H7 (cell line): ENCODE data around the gene VSTM4. TPM values are rescaled to one million over a fixed set of nuclear protein-coding genes. Genes with fewer than 3 reads are reported as not detected.

Experiments
- DNase-seq: peaks from one replicate; pipeline ENCODE4 v3.0.0; 2012
- H3K27me3 ChIP-seq: 2 replicates; pipeline ENCODE4 v1.6.0; 2011; ENCODE audit warnings: mild to moderate bottlenecking, low read length; ENCODE audit not compliant: control insufficient read depth, insufficient read depth
- H3K36me3 ChIP-seq: replicated peaks from 2 replicates; pipeline ENCODE4 v1.5.1; 2011; ENCODE audit warnings: low read length; ENCODE audit not compliant: control insufficient read depth, insufficient read depth
- H3K4me3 ChIP-seq: 2 replicates; pipeline ENCODE4 v1.5.1; 2011; ENCODE audit warnings: low read depth, mild to moderate bottlenecking, control low read depth, low read length, moderate library complexity; ENCODE audit not compliant: insufficient read depth
- total RNA-seq: library from RNA; depleted of rRNA; stranded (reverse); fragments of >200 nt; shearing (Covaris generic); gene quantifications from 2 replicates; pipeline ENCODE4 v1.2.3, GENCODE V29; 2014

Gene VSTM4
- total RNA-seq, 1 experiment from 2014 or later: 0.31 TPM

DNA sequence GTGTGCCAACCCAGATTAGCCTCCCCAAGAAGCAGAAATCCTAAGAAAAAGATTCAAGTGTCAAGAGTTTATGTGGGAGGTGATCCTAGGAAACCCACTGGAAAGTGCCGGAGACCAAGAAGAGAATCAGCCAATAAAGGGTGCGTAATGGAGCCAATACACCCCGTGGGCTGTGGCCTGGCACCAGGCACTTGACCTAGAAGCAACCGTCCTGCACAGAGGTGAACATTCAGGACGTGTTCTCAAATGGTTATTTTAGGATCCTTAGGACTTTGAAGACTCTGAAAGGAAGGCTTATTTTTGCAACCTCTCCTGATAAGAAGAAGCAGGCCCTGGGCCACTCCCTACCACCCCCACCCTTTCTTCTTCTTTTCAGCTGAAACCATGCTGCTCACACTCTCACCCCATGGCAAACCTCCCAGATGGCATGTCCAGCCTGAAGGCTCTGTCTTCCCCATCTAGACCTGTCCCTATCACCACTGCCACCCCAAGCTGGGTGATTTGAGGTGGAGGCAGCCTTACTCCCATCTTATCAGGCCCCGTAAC is 46.6 kb downstream of the VSTM4 start:
- H3K27me3 ChIP-seq: no peaks in the 10 kb centered on the region
- H3K4me3 ChIP-seq: no peak overlapping the region
- no peak for DNase-seq
- no peaks in the 10 kb centered on the region for H3K36me3 ChIP-seq

DNA sequence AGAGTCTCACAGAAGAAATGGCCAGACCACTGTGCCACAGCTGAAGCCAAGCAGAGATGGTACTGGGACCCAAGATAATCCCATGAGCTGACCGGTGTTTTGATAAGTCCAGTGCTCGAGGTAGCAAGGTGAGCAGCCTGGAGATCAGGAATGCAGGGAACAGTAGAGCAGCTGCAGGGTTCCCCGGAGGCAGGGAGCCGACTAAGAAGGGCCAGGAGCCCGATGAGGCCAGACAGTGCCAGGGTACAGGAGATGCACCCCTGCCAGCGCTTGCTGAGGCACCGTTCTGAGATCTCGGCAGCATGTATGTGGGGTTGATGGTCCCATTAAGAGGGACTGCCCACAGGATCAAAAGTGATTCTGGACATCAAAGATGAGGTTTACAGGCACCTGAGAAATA is 47.1 kb downstream of the VSTM4 start:
- Histone ChIP-seq H3K36me3 (no peaks in the 10 kb centered on the region), H3K27me3 (no peaks in the 10 kb centered on the region), H3K4me3 (no peak overlapping the region)
- no peak for DNase-seq

DNA sequence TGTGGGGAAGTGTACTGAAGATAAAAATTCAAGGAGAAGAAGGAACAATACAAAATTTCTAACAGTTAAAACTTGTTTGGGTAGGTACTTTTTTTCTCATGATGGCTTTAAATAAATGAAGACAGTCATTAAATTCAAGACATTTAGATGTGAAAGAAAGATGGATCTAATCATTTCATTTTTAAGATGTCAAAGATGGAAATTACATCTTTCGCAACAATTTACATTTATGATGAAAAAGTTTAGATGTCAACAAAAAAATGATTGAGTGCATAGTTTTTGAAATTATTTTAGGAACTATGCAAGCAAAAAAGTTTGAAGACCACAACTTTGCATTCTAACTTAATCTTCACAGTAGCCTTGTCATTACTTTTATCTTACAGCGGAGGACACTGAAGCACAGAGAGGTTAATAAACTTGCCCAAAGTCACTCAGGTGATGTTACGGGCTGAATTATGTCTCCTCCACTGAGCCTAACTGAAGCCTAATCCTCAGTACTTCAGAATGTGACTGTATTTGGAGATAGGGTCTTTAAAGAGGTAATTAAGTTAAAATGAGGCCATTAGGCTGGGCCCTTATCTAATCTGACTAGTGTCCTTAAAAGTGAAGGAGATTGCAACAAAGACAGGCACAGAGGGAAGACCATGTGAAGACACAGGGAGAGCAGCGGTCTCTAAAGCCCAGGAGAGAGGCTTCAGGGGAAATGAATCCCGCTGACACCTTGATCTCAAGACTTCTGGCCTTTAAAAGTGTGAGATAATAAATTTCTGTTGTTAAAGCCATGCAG is 48.2 kb downstream of the VSTM4 start:
- Histone ChIP-seq H3K36me3 (no peaks in the 10 kb centered on the region), H3K4me3 (no peak overlapping the region), H3K27me3 (no peaks in the 10 kb centered on the region)
- DNase-seq: no peak

DNA sequence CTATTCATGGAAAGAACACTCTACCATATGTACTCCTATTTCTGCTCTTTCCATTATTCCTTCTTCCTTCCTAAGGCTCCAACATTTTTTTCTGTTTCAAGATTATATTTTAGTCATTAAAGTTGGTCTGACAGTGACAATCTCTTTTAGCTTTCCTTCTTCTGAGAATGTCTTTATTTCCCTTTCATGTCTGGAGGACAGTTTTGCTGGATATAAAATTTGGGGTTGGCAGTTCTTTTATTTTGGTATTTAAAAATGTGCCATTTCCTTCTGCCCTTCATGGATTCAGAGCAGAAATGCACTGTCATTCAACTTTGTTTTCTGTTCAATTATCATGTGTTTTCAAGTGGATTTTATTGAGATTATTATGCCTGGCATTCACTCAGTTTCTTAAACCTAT is 53.1 kb downstream of the VSTM4 start:
- no peaks in the 10 kb centered on the region for H3K36me3 ChIP-seq
- no peak overlapping the region for H3K4me3 ChIP-seq
- H3K27me3 ChIP-seq: no peaks in the 10 kb centered on the region
- no peak for DNase-seq

DNA sequence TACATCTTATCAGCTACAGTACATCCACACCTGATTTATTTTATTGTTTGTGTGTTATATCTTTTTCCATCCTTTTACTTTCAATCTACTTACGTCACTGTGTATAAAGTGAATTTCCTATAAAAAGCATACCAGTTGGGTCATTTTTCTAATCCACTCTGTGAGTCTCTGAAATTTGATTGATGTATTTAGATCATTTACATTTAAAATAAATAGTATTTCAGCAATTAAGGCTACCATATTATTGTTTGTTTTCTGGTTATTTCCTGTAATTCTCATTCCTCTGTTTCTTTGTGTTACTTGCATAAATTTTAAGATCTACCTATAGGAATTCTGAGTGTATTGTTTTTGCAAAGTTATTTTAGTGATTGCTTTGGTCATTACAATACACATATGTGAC is 53.7 kb downstream of the VSTM4 start:
- no peak for DNase-seq
- Histone ChIP-seq H3K36me3 (no peaks in the 10 kb centered on the region), H3K27me3 (no peaks in the 10 kb centered on the region), H3K4me3 (no peak overlapping the region)

DNA sequence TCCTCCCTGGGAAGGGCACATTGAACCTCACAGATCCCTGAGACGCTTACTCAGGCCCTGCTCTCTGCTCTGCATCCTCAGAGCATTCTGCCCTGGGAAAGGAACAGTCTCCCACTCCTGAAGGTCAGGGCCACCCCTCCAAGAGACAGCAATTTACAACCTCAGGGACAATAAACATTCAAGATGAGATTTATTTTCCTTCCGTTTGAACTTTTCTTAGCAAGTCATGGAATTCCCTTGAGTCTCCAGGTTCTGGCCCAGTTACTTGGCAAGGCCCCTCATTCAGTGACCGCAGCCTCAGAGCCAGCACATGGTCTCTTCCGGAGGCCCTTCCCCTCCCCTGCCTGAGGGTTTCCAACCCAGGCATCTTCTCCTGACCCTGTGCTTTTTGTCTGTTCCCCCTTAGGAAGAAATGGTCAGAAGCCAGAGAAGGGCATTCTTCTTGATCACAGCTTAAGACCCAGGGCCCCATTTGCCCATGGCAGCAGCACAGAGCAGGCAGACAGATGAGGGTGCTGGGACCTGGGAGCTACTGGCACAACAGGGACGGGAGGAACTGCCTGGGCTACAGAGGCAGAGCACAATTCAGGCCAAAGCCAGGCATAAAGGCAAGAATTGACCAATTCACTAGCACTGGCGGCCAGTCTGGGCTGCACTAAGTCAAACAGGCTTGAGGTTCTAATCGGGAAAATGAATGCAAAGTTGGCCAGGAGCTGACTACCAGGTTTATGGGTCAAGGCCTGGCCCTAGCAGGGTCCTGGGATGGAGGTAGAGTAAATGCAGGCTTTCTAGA is 56.7 kb downstream of the VSTM4 start:
- DNase-seq: no peak
- H3K36me3 ChIP-seq: no peaks in the 10 kb centered on the region
- H3K27me3 ChIP-seq: no peaks in the 10 kb centered on the region
- no peak overlapping the region for H3K4me3 ChIP-seq

DNA sequence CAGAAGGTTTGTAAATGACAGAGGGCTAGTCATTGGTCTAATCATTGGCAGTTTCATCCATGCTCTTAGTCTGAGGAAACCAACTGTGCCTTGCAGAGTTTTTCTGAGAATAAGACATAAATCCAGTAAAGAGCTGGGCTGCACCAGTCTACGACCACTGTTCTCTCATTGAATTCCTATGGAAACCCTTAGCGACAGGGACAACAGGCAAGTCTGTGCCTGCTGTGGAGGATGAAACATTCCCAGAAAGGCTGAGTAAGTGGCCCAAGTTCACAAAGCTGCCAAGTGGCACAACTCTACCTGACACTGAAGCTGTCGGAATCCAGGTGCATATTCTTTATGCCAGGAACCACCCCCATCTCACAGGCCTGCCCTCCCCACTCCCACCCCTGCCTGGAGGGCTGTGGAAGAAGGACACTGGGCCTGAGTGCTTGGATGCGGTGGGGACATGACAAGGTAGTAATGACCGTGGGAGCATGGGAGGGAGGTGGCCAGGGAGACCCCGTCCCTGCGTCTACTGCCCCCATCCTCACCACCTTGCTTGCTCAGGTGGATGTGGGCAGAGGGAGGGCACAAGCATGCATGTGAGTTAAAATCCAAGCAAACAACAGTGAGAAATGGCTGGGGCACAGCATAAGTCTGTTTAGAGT is 58.0 kb downstream of the VSTM4 start:
- DNase-seq: no peak
- no peaks in the 10 kb centered on the region for H3K27me3 ChIP-seq
- H3K4me3 ChIP-seq: no peak overlapping the region
- no peaks in the 10 kb centered on the region for H3K36me3 ChIP-seq

DNA sequence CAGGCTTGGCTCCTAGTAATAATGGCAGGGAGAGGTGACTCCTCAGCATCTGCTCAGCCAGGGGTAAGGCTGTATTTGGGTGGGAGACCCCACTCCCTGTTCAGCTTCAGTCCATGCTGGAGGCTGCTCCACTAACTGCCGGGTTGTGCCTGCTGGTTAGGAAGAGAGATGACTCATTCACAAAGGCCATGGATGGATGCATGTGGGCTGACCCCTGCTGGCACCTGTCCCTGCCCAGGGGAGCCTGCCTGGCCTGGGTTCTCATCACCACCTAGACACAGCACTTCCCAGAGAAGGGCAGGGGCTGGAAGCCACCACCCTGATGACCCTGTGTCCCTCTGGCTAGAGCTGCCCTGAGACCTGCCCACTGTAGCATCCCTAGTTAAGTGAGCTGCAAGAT is 59.0 kb downstream of the VSTM4 start:
- Histone ChIP-seq H3K4me3 (no peak overlapping the region), H3K27me3 (no peaks in the 10 kb centered on the region), H3K36me3 (no peaks in the 10 kb centered on the region)
- no peak for DNase-seq

DNA sequence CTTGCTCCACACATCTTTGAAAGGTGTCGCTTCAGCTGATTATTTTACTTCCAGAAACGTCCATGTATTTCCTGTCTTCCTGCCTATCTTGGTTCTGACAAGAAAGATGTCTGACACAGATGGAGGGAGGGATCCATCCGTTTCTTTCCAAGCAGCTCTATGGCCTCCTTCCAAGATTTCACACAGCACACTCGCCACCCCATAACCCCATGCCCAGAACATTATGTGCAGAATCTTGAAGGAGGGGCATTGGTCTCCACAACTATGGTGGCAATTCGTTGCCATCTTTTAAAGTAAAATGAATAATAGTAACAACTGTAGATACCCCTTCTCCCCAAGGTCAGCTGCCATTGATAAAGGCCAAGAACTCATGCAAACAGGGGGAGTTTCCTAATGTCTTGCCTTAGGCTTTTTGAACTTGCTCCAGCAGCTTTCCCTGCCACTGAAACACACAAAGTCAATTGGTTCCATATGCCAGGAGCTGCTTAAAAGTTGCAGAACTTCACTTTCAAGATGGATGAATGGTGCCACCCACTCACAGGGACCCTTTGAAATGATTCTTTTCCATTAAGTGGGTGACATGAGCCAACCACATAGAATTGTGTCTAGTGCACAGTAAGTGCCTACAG is 60.0 kb downstream of the VSTM4 start:
- no peak overlapping the region for H3K4me3 ChIP-seq
- H3K36me3 ChIP-seq: no peaks in the 10 kb centered on the region
- DNase-seq: no peak
- no peaks in the 10 kb centered on the region for H3K27me3 ChIP-seq

DNA sequence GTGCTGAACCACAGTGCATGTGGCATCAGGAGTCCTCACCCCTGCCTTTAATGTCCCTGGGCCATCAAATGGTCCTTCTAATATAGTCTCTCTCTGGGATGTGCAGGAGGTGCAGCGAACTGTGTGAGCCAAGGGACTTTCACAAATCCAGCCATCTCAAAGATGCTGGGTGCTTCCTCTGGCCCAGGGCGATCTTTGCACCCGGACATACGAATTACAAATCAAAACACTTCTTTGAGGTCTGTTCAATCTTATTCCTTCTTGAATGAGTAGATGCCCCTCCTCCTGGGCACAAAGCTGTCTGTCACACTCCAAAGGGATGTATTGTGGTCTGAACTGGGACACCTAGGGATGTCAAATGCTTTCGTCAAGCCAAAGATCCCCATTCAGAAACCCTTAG is 60.6 kb downstream of the VSTM4 start:
- H3K27me3 ChIP-seq: no peaks in the 10 kb centered on the region
- no peaks in the 10 kb centered on the region for H3K36me3 ChIP-seq
- no peak overlapping the region for H3K4me3 ChIP-seq
- no peak for DNase-seq

DNA sequence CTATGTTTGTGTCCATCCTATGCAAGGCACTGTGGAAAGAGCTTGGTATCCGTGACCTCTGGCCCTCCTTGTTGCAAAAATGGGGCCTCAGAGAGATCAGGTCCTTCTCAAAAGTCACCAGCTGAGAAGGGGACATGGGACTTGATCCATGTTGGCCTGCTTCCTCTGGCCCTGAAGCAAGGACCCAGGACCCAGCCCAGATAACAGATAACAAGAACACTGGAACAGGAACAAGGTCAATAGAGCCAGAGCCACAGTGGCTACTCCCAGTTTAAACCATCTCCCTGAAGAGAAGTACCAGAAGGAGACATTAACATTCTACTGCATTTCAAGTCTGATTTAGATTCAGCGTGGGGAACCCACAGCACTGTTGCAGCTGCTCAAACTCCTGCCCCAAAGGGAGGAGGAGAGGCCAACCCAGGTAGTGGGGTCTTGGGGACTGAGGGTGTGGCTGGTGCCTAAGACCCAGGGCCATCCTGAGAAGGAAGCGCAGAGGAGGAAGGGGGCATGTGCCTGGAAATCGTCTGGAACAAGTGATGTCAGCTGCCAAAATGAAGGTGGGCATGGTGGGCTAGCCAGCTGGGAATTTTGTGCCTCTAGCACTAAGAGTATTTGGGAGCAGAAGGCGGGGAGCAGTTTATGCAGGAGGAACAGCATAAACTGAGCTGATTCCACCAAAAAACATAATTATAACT is 61.2 kb downstream of the VSTM4 start:
- H3K27me3 ChIP-seq: no peaks in the 10 kb centered on the region
- DNase-seq: no peak
- no peaks in the 10 kb centered on the region for H3K36me3 ChIP-seq
- no peak overlapping the region for H3K4me3 ChIP-seq

DNA sequence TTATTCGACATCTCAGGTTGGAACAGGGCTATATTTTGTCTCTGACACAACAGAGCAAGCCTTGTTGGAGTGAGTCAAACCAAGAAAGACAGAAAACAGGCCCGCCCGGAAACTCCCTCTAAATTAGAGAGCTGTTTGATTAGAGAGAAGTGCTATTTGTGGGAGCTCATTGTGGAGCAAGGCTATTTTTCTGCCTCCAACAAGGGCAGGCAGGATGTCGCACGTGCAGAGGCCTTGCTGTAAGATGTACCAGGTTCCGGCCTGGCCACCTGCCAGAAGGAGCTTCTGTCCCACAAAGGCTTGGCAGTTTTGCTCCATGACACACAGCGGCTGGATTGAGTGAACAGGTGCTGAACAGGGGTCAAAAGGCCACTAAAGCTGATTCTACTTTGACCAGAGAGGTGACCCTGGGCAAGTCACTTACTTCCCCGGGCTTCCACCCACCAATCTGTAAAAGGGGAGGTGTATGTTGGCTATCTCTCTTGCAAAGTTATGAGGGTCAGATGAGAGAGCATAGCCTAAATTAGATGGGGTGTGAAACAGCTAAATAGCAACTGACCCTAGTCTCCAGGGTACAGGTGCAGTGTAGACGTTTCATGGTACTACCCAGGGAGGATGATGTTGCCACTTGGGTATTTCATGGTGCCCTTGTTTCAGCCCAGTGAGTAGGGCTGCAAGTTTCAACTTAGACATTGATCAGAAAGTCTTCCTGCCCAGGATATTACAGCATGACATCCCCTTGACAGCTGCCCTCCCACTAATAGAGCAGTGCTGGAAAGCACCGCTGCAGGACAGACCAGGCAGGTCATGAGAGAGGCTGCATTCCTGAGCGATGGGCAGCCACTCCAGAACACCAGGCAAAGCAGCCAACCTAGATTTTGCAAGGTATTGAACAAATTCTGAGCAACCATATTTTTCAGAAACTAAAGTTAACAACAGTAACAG is 62.0 kb downstream of the VSTM4 start:
- no peak for DNase-seq
- H3K27me3 ChIP-seq: no peaks in the 10 kb centered on the region
- H3K36me3 ChIP-seq: no peaks in the 10 kb centered on the region

DNA sequence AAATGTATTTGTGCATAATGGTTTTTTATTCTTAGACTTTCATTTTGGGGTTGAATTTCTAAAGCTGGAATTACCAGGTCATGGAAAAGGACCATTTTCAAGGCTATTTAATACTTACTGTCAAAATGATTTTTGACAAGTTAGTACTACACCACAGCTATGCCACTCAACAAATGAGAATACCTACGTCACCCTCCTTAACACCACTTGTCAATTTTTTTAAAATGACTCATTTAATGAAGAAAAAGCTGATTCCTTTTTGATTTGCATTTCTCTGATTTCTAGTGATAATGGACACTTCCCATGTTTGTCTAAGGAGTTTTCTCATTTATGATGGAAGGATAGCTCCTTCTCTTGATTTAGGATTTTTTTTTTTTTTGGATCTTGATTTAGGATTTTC is 63.3 kb downstream of the VSTM4 start:
- Histone ChIP-seq H3K27me3 (no peaks in the 10 kb centered on the region), H3K36me3 (no peaks in the 10 kb centered on the region), H3K4me3 (no peak overlapping the region)
- no peak for DNase-seq

More for the DNA sequence above, 62.0 kb downstream of the VSTM4 start:
- H3K4me3 ChIP-seq: no peak overlapping the region
